ENCODE data around the gene EHD4.
A peak's percentile ranks its signal among the peaks of the same experiment; 100 is the strongest.

The EHD4 gene

DNA sequence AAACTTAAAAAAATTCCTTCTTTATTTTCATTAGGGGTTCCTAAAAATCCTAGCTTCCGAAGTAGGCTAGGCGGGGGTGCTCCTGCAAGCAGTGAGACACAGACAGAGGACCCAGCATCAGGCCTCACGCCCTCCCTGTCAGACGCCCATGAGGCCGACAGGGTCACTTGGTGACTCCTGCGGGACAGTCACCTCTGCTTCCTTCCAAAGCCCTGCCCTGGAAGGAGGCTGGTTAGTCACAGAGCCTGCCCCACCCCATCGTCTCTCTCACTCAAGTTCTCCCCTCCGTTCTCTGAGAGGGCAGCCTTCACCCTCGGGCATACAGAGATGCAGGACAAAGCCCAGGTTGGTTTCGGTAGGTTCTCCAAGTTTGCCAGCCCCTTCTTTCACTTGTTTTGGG, 38.6 kb downstream of the EHD4 start:
- DNase-seq = no peak

GRCh38 chr15:41933326-41933725, 39.0 kb downstream of the EHD4 start:
- DNase-seq = no peak

DNA sequence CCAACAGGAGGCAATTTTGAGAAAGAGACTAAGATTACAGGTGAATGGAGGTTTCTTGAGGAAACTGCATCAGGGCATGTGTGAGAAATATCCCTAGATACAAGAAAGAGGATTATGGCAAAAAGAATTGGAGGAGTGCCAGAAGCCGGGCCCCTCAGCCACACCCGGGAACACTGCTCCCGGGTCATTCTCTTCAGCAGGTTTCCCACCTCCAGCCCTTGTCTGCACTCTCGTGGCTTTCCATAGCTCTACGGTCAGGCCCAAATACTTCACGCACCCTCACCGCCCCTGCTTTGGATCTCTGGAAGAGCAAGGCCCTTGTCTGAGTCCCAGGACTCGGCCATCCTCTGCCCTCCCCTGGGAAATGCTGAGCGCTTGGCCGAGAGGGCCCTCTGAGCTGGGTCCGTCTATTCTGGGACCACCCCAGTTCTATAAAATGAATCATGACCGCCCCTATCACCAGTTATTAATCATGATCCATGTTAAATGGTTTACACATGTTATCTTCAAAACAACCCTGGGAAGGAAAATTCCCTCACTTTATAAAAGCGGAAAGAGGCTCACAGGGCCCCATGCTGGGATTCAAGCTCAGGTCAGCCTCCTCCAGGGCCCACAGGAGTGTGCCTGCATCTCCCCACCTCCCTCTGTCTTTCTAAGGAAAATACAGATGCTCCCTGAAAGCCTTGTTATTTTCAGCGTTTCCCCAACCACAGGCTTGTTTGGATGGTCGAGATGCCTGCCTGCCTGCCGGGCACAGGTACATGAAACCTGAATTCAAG, 39.7 kb downstream of the EHD4 start:
- no peak for DNase-seq

DNA sequence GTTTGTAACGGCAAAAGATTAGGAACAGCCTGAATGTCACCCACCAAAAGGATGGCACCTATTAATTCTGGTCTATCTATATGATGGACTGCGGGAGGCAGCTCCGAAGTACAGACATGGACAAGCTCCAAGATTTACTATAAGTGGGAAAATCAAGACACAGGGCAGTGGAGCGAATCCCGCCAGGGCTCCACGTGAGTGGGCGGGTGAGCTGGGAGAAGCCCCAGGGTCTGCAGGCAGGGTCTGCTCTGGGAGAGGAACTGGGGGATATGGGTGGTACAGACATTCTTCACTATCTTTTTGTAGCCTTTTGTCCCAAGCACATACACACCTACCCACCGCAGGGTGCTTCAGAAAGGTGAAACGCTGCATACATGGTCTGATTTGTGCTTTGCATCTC, 40.3 kb downstream of the EHD4 start:
- no peak for DNase-seq

DNA sequence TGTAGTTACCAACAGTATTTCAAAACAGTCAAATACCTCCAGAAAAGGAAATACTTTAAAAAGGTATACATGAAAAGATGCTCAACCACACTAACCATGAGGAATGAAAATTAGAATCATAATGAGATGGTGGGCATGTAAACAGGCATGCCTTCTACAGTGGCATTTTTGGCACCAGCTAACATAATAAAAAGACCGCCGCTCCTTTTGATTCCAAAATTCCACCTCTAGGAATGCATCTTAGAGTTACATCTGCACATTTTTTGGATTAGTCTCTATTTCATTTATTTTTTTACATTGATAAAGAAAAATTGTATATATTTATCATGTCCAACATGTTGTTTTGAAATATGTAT, 41.5 kb downstream of the EHD4 start:
- no peak for DNase-seq

DNA sequence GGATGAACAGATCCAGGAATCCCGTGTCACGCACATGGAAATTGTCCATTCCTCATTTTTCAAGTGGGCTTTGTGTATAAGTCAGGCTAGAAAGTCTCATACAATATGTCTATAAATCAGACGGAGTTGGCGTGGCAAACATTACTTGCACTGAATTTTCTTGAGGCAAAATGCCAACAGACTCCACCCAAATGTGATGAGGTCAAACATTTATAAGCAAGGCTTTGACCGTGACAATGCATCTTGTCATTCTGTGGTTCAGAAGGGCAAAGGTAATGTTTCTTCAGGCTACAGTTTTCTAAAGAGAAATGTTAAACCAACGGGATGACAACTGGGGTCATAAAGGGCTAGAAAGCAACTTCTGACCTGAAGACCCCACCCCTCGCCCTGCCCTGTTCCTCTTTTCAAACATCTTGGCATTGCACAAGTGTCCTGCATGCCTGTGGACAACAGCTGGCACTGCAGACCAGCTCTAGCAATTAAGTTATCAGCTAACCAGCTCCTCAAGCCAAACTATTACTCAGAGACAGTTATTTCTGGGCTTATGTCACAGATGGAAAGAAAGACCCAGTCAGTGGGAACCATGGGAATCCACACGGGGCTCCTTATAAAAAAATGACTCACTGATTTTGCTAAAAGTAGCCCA, 42.0 kb downstream of the EHD4 start:
- peak; percentile 49 for DNase-seq

- no peak for DNase-seq
These were observed 43.4 kb downstream of the EHD4 start for GRCh38 chr15:41928637-41929620.

DNA sequence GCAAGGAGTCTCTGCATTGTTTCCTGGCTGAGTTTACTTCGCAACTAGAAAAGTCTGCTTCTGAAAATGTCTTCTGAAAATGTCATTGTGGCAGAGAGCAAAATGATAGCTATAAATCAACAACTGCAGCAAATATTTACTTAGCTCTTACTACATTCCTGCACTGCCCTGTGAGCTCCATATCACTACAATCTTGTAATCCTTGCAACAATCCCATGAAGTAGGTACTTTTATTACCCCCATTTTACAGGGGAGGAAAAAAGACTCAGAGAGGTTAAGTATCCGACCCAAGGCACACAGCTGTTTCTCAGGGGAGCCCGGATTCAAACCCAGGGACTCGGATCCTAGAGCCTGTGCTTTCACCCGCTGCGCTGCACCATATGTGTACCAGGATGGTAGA, 44.3 kb downstream of the EHD4 start:
- DNase-seq = no peak

DNA sequence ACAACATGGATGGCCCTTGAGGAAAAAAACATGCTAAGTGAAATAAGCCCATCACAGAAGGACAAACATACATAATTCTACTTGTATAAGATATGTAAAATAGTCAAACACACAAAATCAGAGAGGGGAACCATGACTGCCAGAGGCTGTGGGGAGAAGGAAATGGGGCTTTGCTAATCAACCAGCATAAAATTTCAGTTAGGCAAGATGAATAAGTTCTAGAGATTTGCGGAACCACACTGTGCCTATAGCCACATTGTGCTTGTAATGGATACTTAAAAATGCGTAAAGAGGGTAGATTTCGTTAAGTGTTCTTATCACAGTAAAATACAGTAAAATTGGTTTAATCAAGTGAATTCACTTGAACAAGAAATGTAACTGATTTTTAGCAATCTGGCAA, 44.8 kb downstream of the EHD4 start:
- no peak for DNase-seq

GRCh38 chr15:41926185-41927056, 45.9 kb downstream of the EHD4 start:
- no peak for DNase-seq

DNA sequence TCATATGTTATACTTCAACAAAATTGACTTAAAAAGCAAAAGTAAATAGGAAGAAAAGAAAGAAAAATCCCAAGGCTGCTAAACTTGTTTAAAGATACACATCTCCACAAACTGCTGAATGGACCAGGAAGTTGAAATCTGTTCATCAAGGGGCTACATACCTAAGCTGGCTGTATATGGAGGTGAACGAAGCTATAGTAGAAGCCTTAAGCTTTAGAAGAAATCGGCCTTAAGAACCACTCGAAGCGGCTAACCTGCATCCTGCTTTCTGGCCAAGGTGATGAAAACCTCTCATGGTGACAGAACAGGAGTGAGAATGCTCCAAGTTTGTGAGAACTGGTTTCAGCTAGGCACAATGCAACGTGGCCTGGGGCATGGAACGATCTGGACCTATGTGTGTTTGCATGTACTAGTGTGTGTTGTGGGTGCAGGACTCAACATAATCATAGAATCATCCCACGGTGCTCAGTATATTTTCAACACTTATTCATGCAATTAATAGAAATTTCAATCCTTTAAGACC, 47.2 kb downstream of the EHD4 start:
- DNase-seq = no peak

DNA sequence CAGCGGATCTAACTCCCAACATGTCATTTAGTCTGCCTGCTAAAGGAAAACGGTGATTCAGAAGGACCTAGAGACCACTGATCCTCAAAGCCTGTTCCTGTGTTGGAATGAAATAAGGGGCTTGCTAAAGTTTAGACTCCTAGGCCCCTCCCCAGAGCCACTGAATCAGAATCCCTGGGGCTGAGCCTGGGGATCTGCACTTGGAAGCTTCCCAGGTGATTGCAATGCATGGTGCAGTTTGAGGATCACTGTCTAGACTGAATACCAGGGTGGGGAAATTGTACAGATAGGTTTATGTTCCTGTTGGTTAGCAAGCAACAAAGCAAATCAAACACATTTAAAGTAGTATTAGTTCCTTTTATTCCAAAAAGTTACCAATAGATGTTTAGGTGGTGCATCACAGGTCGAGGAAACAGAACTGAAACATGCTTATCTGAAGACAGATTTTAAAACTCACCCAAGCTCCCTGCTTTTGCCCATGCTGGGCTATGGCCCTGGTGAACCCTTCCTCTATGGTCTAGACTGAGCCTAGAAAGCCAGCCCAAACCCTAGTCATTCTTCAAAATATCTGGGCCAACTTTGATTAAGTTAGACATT, 48.9 kb downstream of the EHD4 start:
- DNase-seq = no peak

- no peak for DNase-seq
These were observed 50.0 kb downstream of the EHD4 start for GRCh38 chr15:41922353-41922752.

DNA sequence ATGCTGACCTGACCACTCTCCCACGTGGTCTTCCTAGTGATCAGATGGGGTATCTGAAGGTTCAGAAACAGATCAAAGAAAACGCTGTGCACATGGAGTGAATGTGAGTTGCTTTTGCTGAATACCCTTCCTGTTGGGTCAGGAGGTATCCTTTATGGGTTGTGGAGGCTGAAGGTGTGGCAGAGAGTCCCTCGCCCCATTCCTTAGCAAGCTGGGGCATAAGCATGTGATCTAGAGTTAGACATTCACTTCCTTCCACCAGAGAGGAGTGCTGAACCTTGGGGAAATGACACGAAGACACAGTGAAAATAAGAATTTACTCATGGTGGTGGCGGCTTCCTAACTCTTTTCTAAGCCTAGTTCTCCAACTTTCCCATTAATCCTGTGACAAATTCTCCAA, 50.7 kb downstream of the EHD4 start:
- DNase-seq = no peak

DNA sequence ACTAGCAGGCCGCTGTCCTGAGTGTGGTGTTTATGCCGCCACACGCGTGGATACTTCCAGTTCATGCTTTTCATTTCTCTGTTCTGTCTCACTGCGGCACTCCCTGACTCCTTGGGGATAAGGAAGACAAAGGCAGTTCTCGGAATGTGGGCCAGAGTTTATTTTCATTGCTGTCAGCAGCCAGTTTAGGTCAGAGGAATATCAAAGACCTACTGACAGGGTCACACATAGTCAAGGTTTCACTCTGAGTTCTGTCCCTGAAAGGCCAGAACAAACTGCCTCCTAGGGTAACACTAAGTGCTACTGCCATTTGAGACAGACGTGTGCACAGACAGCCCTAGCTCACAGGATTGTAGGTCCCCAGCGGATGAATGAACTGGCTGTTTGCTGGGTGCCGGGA, 51.2 kb downstream of the EHD4 start:
- no peak for DNase-seq

DNA sequence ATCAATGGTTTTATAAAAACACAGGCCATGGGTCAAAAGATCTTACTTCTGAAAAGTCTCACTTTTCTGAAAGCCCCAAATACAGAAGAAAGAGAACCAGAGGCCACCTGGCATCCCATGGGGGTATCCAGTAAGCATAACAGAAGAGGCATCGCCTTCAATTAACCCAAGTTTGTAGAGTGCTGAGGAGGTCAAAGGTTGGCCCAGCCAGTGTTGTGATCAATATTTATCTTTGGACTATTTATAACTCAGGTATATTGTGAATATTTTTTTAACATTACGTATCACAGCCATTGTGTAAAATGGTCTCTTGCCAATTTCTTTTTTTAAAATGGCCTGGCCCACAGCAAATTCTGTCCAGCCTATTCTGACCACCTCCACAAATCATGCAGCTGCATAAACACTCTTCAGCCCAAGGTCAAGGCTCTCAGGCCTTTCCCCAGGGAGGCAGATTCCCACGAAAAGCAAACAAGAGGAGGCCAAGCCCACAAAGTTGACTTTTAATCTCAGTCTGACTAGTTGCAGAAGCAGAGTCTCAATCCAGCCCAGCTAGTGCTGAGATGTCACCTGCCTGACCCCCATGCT, 52.3 kb downstream of the EHD4 start:
- DNase-seq = no peak

GRCh38 chr15:41919201-41919820, 53.0 kb downstream of the EHD4 start:
- DNase-seq = no peak

- no peak for DNase-seq
These were observed 53.7 kb downstream of the EHD4 start for GRCh38 chr15:41918506-41919126.

GRCh38 chr15:41917767-41918430, 54.5 kb downstream of the EHD4 start:
- no peak for DNase-seq
